T-cell (primary cell): ENCODE results near the gene PROKR2. TPM values are rescaled to one million over a fixed set of nuclear protein-coding genes. Genes with fewer than 3 reads are reported as not detected.

Source experiments
- ATAC-seq, 4 experiments: fragments of 200-7000 bp in 3 of 4; fragments of 150-1000 bp in 1 of 4; cut with Tn5 transposase; replicated peaks in 1 of 4; 1 replicate in 3 of 4; 2 replicates in 1 of 4; pipeline ENCODE4 v1.10.0; 2021; ENCODE audit warnings: moderate library complexity in 3 of 4, mild to moderate bottlenecking in 2 of 4, moderate number of reproducible peaks in 1 of 4
- CTCF ChIA-PET, 2 donors: fragments of 300-600 bp; sonication (Branson Sonifier 250); formaldehyde crosslinking; loops; one replicate each; lab custom pipeline; 2022; ENCODE audit warnings: antibody characterized with exemption in 2 of 2; lab: Charles Lee
- POLR2A ChIA-PET, 2 donors: fragments of 300-600 bp; sonication (Branson Sonifier 250); formaldehyde crosslinking; loops; one replicate each; lab custom pipeline; 2022; ENCODE audit warnings: antibody characterized with exemption in 2 of 2; lab: Charles Lee
- DNase-seq, 35 experiments: peaks; one replicate each; pipeline versions ENCODE4 v3.0.0 to v3.0.0-alpha.2; 2013 to 2023
- H3K27ac ChIP-seq: one replicate; pipeline ENCODE4 v1.5.1; 2013; ENCODE audit warnings: low read length
- H3K27me3 ChIP-seq, 2 experiments: replicated peaks in 1 of 2; 1 replicate in 1 of 2; 2 replicates in 1 of 2; pipeline versions ENCODE4 v1.6.1 to v1.7.0; 2013; ENCODE audit warnings: low read length in 1 of 2, mixed read lengths in 1 of 2; ENCODE audit not compliant: control insufficient read depth in 2 of 2, insufficient read depth in 2 of 2; ENCODE audit errors: extremely low read depth in 1 of 2
- H3K36me3 ChIP-seq, 2 donors: 1 replicate in 1 of 2; 2 replicates in 1 of 2; pipeline versions ENCODE4 v1.6.1 to v1.7.0; 2013; ENCODE audit warnings: low read length in 1 of 2; ENCODE audit not compliant: control insufficient read depth in 2 of 2, insufficient read depth in 1 of 2; ENCODE audit errors: extremely low read depth in 1 of 2
- H3K4me1 ChIP-seq, 2 experiments: 1 replicate in 1 of 2; 2 replicates in 1 of 2; pipeline versions ENCODE4 v1.6.1 to v1.7.0; 2013; ENCODE audit warnings: low read length in 2 of 2, mixed read lengths in 1 of 2; ENCODE audit not compliant: insufficient read depth in 2 of 2, control insufficient read depth in 1 of 2; ENCODE audit errors: extremely low read depth in 1 of 2
- H3K4me3 ChIP-seq, 2 donors: 1 replicate in 1 of 2; 2 replicates in 1 of 2; pipeline versions ENCODE4 v1.5.1 to v1.7.0; 2013; ENCODE audit warnings: mild to moderate bottlenecking in 2 of 2, low read length in 1 of 2, moderate library complexity in 1 of 2; ENCODE audit not compliant: control insufficient read depth in 1 of 2; ENCODE audit errors: extremely low read depth in 1 of 2
- H3K9me3 ChIP-seq: 2 replicates; pipeline ENCODE4 v1.7.0; 2013
- H3K27ac Mint-ChIP-seq, 2 donors: one replicate each; pipeline ENCODE4 v1.8.0; 2020 to 2021; ENCODE audit warnings: mild to moderate bottlenecking in 2 of 2, mixed read lengths in 2 of 2
- H3K27me3 Mint-ChIP-seq, 2 donors: one replicate each; pipeline ENCODE4 v1.8.0; 2021 to 2022; ENCODE audit warnings: mixed read lengths in 2 of 2
- H3K36me3 Mint-ChIP-seq: one replicate; pipeline ENCODE4 v1.8.0; 2021; ENCODE audit warnings: mixed read lengths
- H3K4me1 Mint-ChIP-seq, 3 donors: one replicate each; pipeline ENCODE4 v1.8.0; 2020 to 2022; ENCODE audit warnings: mixed read lengths in 3 of 3, mild to moderate bottlenecking in 1 of 3
- H3K4me3 Mint-ChIP-seq, 3 donors: one replicate each; pipeline ENCODE4 v1.8.0; 2020 to 2022; ENCODE audit warnings: mild to moderate bottlenecking in 3 of 3, mixed read lengths in 3 of 3, moderate library complexity in 3 of 3
- H3K9me3 Mint-ChIP-seq, 3 donors: one replicate each; pipeline ENCODE4 v1.8.0; 2020 to 2022; ENCODE audit warnings: mixed read lengths in 3 of 3
- WGBS: methylation state at CpG from one replicate; pipeline ENCODE4 v1.1.5; 2013; ENCODE audit warnings: missing lambda C conversion rate; ENCODE audit not compliant: insufficient coverage; 5-methylcytosine and 5-hydroxymethylcytosine counted together
- total RNA-seq, 35 experiments: library from RNA in 6 of 35; stranded (reverse) in 6 of 35; fragments of 120-200 nt in 1 of 35; gene quantifications; one replicate each; pipeline versions ENCODE4 v1.2.1 to v1.2.4 and lab custom pipeline; 2013 to 2026

Gene PROKR2
- total RNA-seq, 5 donors from 2014 or later (not counting 1 experiment from before 2014, with no cell fraction given), result 0.33 TPM; not detected in 4

DNA sequence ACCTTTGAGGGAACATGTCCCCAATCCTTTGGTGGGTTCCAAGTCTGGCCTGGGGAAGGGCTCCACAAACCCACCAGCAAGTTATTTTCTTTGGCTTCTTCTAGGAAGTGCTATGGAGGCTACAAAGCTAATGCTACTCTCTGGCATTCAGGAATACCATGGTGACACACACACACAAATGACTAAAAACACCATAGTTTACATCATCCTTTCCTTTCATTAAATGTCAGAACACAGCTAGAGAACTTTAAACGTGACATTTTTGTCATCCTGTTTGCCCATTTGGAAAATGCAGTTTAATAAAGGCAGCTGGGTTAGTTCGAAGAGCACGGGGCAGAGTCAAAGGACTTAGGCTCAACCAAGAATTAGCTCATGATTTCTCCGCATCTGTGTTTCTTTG lies 40.2 kb upstream of the PROKR2 start:
- Mint-ChIP-seq H3K36me3 (no peaks in the 10 kb centered on the region), H3K4me3 (no peak overlapping the region), H3K9me3 (peaks cover 4 to 18% (median 8%) of the 10 kb centered on the region in 3 donors), H3K4me1 (no peaks in the 10 kb centered on the region), H3K27me3 (peaks cover 21 to 26% of the 10 kb centered on the region in 2 donors), H3K27ac (no peak overlapping the region)
- WGBS, result 69% methylated on average over 3 of the region's 4 CpGs
- DNase-seq, result no peak
- ChIA-PET CTCF (no interaction called here), POLR2A (no interaction called here)
- H3K4me1 ChIP-seq, result no peaks in the 10 kb centered on the region
- H3K9me3 ChIP-seq, result no peaks in the 10 kb centered on the region
- H3K36me3 ChIP-seq, result no peaks in the 10 kb centered on the region
- no peaks in the 10 kb centered on the region for H3K27me3 ChIP-seq
- no peak overlapping the region for H3K27ac ChIP-seq
- H3K4me3 ChIP-seq, result no peak overlapping the region
- ATAC-seq, result no peak

DNA sequence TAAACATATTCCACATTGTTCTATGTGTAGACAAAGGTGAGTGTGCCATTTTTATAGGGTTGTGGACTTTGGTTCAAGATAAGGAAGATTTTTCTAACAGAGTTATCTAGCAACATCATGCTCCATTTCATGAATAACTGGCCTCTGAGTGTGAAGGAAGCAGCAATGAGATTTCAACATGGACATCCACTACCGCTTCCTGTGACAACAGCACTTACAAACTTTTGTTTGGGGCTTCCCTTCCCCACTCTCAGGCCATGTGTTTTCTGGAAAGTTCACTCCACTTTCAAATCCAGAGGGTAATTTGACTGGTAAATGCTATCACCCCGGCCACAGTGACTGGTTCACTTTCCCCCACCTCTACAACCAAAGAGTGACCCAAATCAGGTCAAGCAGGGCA lies 38.1 kb upstream of the PROKR2 start:
- Mint-ChIP-seq H3K27me3 (peaks cover 21 to 23% of the 10 kb centered on the region in 2 donors), H3K4me1 (no peaks in the 10 kb centered on the region), H3K4me3 (no peak overlapping the region), H3K9me3 (peaks cover 4 to 11% (median 4%) of the 10 kb centered on the region in 3 donors), H3K27ac (no peak overlapping the region), H3K36me3 (no peaks in the 10 kb centered on the region)
- no peaks in the 10 kb centered on the region for H3K27me3 ChIP-seq
- POLR2A ChIA-PET, result no interaction called here
- CTCF ChIA-PET, result no interaction called here
- 100% methylated on average over 1 of the region's 2 CpGs for WGBS
- H3K36me3 ChIP-seq, result no peaks in the 10 kb centered on the region
- no peaks in the 10 kb centered on the region for H3K9me3 ChIP-seq
- no peak overlapping the region for H3K27ac ChIP-seq
- H3K4me3 ChIP-seq, result no peak overlapping the region
- ATAC-seq (no peak), DNase-seq (no peak)
- no peaks in the 10 kb centered on the region for H3K4me1 ChIP-seq

DNA sequence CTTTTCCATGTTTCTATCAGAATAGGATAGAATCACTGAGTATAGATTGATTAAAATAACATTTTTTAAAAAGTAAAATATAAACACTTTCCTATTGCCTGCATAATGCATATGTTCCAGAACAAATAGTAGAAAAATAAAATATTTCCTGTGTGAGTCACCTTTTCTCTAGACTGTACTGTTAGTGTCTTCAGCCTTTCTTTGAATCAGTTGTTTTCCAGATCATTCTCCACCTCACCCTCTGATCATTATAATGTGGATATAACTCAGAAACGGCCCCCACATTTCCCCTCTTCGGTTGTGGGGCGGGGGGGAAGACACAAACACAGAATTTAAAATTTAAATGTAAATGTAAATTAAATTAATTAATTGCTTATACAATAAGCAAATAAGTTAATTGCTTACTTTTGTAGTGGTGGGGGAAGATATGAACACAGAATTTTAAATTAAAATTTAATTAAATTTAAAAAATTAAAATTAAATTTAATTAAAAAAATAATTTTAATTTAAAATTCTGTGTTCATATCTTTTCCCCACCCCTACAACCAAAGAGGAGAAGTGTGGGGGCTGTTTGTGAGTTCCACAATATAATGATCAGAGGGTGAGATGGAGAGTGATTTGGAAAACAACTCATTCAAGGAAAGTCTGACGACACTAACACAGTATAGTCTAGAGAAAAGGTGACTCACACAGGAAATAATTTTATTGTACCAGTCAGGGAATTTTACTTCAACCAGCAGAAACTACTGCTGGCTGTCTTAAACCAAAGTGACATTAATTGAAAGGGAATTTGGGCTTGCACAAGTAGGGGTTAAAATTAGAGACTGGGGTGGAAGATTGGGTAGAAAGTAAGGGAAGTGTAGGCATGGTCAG lies 37.1 kb upstream of the PROKR2 start:
- Mint-ChIP-seq H3K36me3 (no peaks in the 10 kb centered on the region), H3K9me3 (peaks cover 3 to 5% (median 4%) of the 10 kb centered on the region in 3 donors), H3K27ac (no peak overlapping the region), H3K4me3 (no peak overlapping the region), H3K27me3 (peaks cover 23 to 26% of the 10 kb centered on the region in 2 donors), H3K4me1 (no peaks in the 10 kb centered on the region)
- DNase-seq (no peak), ATAC-seq (no peak)
- Histone ChIP-seq H3K9me3 (no peaks in the 10 kb centered on the region), H3K4me1 (no peaks in the 10 kb centered on the region), H3K4me3 (no peak overlapping the region), H3K36me3 (no peaks in the 10 kb centered on the region), H3K27ac (no peak overlapping the region), H3K27me3 (no peaks in the 10 kb centered on the region)
- ChIA-PET CTCF (no interaction called here), POLR2A (no interaction called here)
- WGBS, result no CpG with 5 or more reads among the region's 4 CpGs

DNA sequence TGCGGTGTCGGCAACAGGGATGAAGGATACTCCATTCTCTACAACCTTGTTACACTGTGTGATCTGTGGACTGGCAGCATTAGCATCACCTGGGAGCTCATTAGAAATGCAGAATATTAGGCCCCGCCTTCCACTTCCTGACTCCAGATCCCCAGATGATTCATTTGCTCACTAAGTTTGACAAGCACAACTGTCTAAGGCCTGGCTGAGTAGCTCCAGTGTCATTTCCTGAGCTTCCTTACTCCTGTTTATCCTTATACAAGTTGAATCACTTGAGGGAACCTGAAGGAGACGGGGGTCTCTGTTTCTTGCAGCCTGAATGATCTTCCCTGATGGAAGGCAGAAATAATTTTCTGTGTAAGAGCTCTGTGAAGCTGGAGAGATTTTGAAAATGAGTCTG lies 32.7 kb upstream of the PROKR2 start:
- Mint-ChIP-seq H3K36me3 (no peaks in the 10 kb centered on the region), H3K4me1 (no peaks in the 10 kb centered on the region), H3K27me3 (peaks cover 8 to 19% of the 10 kb centered on the region in 2 donors), H3K27ac (no peak overlapping the region), H3K9me3 (peaks cover 0 to 4% (median 0%) of the 10 kb centered on the region in 3 donors), H3K4me3 (no peak overlapping the region)
- no peaks in the 10 kb centered on the region for H3K4me1 ChIP-seq
- H3K9me3 ChIP-seq, result no peaks in the 10 kb centered on the region
- H3K4me3 ChIP-seq, result no peak overlapping the region
- CTCF ChIA-PET, result no interaction called here
- DNase-seq (no peak), ATAC-seq (no peak)
- POLR2A ChIA-PET, result no interaction called here
- WGBS, result 100% methylated on average over 1 of the region's 4 CpGs
- H3K27ac ChIP-seq, result no peak overlapping the region
- H3K36me3 ChIP-seq, result no peaks in the 10 kb centered on the region
- H3K27me3 ChIP-seq, result no peaks in the 10 kb centered on the region

DNA sequence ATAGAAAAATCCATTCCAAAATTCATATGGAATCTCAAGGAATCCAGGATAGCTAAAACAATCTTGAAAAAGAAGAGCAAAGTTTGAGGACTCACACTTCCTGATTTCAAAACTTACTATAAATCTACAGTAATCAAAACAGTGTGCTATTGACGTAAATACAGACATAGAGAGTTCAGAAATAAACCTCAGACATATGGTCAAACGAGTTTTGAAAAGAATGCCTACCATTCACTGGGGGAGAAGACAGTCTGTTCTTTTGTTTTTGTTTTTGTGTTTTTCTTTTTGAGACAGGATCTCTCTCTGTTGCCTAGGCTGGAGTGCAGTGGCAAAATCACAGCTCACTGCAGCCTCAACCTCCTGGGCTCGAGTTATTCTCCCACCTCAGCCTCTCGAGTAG lies 25.3 kb upstream of the PROKR2 start:
- Mint-ChIP-seq H3K36me3 (no peaks in the 10 kb centered on the region), H3K9me3 (peaks cover 0 to 12% (median 7%) of the 10 kb centered on the region in 3 donors), H3K4me1 (no peaks in the 10 kb centered on the region), H3K27ac (no peak overlapping the region), H3K27me3 (peaks cover 20% of the 10 kb centered on the region in 2 donors), H3K4me3 (no peak overlapping the region)
- H3K9me3 ChIP-seq, result no peaks in the 10 kb centered on the region
- H3K4me1 ChIP-seq, result no peaks in the 10 kb centered on the region
- DNase-seq, result no peak
- ChIA-PET CTCF (no interaction called here), POLR2A (no interaction called here)
- H3K36me3 ChIP-seq, result no peaks in the 10 kb centered on the region
- H3K27ac ChIP-seq, result no peak overlapping the region
- ATAC-seq, result no peak
- no peak overlapping the region for H3K4me3 ChIP-seq
- no peaks in the 10 kb centered on the region for H3K27me3 ChIP-seq
- no CpG with 5 or more reads among the region's 4 CpGs for WGBS

DNA sequence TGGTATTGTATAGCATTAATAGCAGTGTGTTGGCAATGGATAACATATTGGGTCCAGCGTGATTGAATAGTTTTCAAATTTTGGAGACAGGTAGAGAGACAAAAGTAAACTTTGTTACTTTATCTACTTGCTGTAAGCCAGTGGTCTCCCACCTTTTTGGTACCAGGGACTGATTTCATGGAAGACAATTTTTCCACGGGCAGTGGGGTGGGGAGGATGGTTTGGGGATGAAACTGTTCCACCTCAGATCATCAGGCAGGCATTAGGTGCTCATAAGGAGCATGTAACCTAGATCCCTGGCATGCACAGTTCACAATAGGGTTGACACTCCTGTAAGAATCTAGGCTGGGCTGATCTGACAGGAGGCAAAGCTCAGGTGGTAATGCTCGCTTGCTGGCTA lies 14.6 kb upstream of the PROKR2 start:
- Histone ChIP-seq H3K9me3 (no peaks in the 10 kb centered on the region), H3K4me3 (no peak overlapping the region), H3K27me3 (peaks cover 2 to 12% of the 10 kb centered on the region in 2 experiments), H3K27ac (no peak overlapping the region), H3K36me3 (no peaks in the 10 kb centered on the region), H3K4me1 (no peaks in the 10 kb centered on the region)
- H3K4me3 Mint-ChIP-seq, result no peak overlapping the region
- ATAC-seq (no peak), DNase-seq (no peak)
- no peaks in the 10 kb centered on the region for H3K4me1 Mint-ChIP-seq
- H3K27ac Mint-ChIP-seq, result no peak overlapping the region
- no peaks in the 10 kb centered on the region for H3K36me3 Mint-ChIP-seq
- CTCF ChIA-PET, result no interaction called here
- H3K9me3 Mint-ChIP-seq, result no peaks in the 10 kb centered on the region
- peaks cover 24 to 34% of the 10 kb centered on the region in 2 donors for H3K27me3 Mint-ChIP-seq
- WGBS, result 57% methylated on average over 2 of the region's 3 CpGs
- POLR2A ChIA-PET, result no interaction called here
